HPDE6-E6E7 (cell line): ENCODE measurements around the gene BCO1.
A peak's percentile ranks its signal among the peaks of the same experiment; 100 is the strongest.

Experiments used
- DNase-seq: peaks from one replicate; pipeline ENCODE4 v3.0.0; 2011; ENCODE audit warnings: missing footprints; ENCODE audit errors: extremely low spot score

Gene BCO1

GRCh38 chr16:81318711-81319110 is 80.2 kb downstream of the BCO1 start:
- DNase-seq: no peak

GRCh38 chr16:81319221-81319912 is 80.9 kb downstream of the BCO1 start:
- no peak for DNase-seq

- no peak for DNase-seq
Measured at GRCh38 chr16:81321039-81321438, 82.5 kb downstream of the BCO1 start.

- no peak for DNase-seq
Measured at GRCh38 chr16:81321536-81321935, 83.0 kb downstream of the BCO1 start.

- no peak for DNase-seq
Measured at GRCh38 chr16:81324808-81325207, 86.3 kb downstream of the BCO1 start.

GRCh38 chr16:81327011-81327410 is 88.5 kb downstream of the BCO1 start:
- DNase-seq: no peak

- peak; percentile 55 for DNase-seq
Measured at GRCh38 chr16:81327447-81328196, 89.1 kb downstream of the BCO1 start.

- DNase-seq: no peak
Measured at GRCh38 chr16:81329947-81330346, 91.5 kb downstream of the BCO1 start.

- no peak for DNase-seq
Measured at GRCh38 chr16:81333356-81333755, 94.9 kb downstream of the BCO1 start.

GRCh38 chr16:81335669-81336068 is 97.2 kb downstream of the BCO1 start:
- DNase-seq: no peak

GRCh38 chr16:81337097-81337496 is 98.6 kb downstream of the BCO1 start:
- no peak for DNase-seq
